Tibial nerve (tissue), 4 donors: Measurements from ENCODE around the gene HMCN2. TPM values are rescaled to one million over a fixed set of nuclear protein-coding genes. Genes with fewer than 3 reads are reported as not detected.

Source experiments
- DNase-seq, 2 donors: peaks; one replicate each; pipeline ENCODE4 v3.0.0-alpha.2; 2019; ENCODE audit warnings: low spot score in 2 of 2
- H3K27ac ChIP-seq, 4 donors: fragments of 200-600 bp; sonication (generic) in 3 of 4; one replicate each; pipeline ENCODE4 v1.5.1; 2017 to 2019; ENCODE audit warnings: mild to moderate bottlenecking in 1 of 4
- H3K27me3 ChIP-seq, 2 donors: fragments of 200-600 bp; sonication (generic) in 1 of 2; one replicate each; pipeline versions ENCODE4 v1.5.1 to v1.6.0; 2017 to 2019
- H3K36me3 ChIP-seq, 3 donors: fragments of 200-600 bp; sonication (generic); one replicate each; pipeline ENCODE4 v1.5.1; 2018 to 2019
- H3K4me1 ChIP-seq, 4 donors: fragments of 200-600 bp; sonication (generic) in 3 of 4; one replicate each; pipeline ENCODE4 v1.5.1; 2017 to 2019
- H3K4me3 ChIP-seq, 4 donors: fragments of 200-600 bp; sonication (generic) in 3 of 4; one replicate each; pipeline ENCODE4 v1.5.1; 2017 to 2019; ENCODE audit warnings: mild to moderate bottlenecking in 1 of 4, moderate library complexity in 1 of 4
- H3K9me3 ChIP-seq, 4 donors: fragments of 200-600 bp; sonication (generic) in 3 of 4; one replicate each; pipeline ENCODE4 v1.5.1; 2017 to 2019
- EP300 ChIP-seq, 2 donors: sonication (generic); formaldehyde crosslinking; IDR thresholded peaks; one replicate each; pipeline ENCODE4 v1.6.1; 2017; ENCODE audit warnings: antibody characterized with exemption in 2 of 2, mild to moderate bottlenecking in 1 of 2
- POLR2A ChIP-seq, 2 donors: fragments of 450-650 bp; IDR thresholded peaks; one replicate each; pipeline ENCODE4 v1.6.1; 2017; ENCODE audit warnings: antibody characterized with exemption in 2 of 2, mild to moderate bottlenecking in 2 of 2, moderate library complexity in 2 of 2
- WGBS, 2 donors: methylation state at CpG; one replicate each; pipeline ENCODE4 v1.1.5; 2018; 5-methylcytosine and 5-hydroxymethylcytosine counted together
- total RNA-seq, 4 donors: library from RNA; depleted of rRNA; stranded (reverse); fragments of >200 nt; gene quantifications; one replicate each; pipeline ENCODE4 v1.1.0, GENCODE V29; 2016
- TF ChIP-seq, protein P1 (sequence below), 5 experiments: fragments of 200-600 bp in 3 of 5; fragments of 450-650 bp in 2 of 5; sonication (generic) in 3 of 5; IDR thresholded peaks; one replicate each; pipeline ENCODE4 v1.5.1; 2016 to 2019; ENCODE audit warnings: antibody characterized with exemption in 5 of 5, mild to moderate bottlenecking in 3 of 5, moderate library complexity in 2 of 5

Gene HMCN2
- total RNA-seq, 4 donors from 2014 or later = 0.90 to 53.7 (median 20.3) TPM

DNA sequence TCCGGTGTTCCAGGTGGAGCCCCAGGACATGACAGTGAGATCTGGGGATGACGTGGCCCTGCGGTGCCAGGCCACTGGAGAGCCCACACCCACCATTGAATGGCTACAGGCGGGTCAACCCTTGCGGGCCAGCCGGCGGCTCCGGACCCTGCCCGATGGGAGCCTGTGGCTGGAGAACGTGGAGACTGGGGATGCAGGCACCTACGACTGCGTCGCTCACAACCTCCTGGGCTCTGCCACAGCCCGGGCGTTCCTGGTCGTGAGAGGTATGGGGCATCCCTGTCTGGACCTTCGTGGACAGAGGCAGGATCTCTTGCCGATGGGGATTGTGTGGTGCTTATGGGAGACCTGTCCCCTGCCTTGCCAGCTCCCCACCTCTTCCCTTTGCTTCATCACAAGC is 153.2 kb downstream of the HMCN2 start:
- Histone ChIP-seq H3K27me3 (no peaks in the 10 kb centered on the region), H3K4me3 (no peak overlapping the region), H3K4me1 (no peaks in the 10 kb centered on the region), H3K36me3 (no peaks in the 10 kb centered on the region), H3K9me3 (no peaks in the 10 kb centered on the region), H3K27ac (no peak overlapping the region)
- no peak for DNase-seq
- 89 to 94% methylated on average over 17 to 18 of the region's 18 CpGs for WGBS, 2 donors
- no peak for TF ChIP-seq EP300 (IDR thresholded peaks at IDR 0.05)
- no peak for TF ChIP-seq POLR2A (IDR thresholded peaks at IDR 0.05)
- TF ChIP-seq, protein P1, sequence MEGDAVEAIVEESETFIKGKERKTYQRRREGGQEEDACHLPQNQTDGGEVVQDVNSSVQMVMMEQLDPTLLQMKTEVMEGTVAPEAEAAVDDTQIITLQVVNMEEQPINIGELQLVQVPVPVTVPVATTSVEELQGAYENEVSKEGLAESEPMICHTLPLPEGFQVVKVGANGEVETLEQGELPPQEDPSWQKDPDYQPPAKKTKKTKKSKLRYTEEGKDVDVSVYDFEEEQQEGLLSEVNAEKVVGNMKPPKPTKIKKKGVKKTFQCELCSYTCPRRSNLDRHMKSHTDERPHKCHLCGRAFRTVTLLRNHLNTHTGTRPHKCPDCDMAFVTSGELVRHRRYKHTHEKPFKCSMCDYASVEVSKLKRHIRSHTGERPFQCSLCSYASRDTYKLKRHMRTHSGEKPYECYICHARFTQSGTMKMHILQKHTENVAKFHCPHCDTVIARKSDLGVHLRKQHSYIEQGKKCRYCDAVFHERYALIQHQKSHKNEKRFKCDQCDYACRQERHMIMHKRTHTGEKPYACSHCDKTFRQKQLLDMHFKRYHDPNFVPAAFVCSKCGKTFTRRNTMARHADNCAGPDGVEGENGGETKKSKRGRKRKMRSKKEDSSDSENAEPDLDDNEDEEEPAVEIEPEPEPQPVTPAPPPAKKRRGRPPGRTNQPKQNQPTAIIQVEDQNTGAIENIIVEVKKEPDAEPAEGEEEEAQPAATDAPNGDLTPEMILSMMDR (IDR thresholded peaks at IDR 0.05) = no peak

DNA sequence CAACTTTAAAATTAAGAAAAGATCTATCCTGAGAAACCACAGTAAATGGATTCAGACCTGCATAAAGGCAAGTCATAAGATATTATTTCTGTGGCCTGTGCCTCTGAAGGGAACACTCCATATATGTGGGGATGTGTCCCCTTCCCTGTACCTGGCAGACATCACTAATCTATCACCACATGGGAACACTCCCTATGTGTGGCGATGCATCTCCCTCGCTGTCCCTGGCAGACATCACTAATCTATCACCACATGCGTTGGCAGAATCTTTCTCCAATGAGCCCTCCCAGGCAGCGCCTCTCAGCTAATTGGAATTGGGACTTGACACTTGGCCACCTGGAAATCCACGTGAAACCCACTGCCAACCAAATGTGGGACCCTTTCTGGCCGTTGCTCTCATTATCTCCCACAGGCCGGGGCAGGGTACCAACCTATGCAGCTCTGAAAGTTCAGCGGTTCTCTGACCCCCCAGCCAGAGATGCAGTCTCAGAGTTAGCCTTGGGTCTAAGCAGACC is 154.0 kb downstream of the HMCN2 start:
- 83 to 93% methylated on average over 8 of the region's 8 CpGs for WGBS, 2 donors
- no peaks in the 10 kb centered on the region for H3K36me3 ChIP-seq

DNA sequence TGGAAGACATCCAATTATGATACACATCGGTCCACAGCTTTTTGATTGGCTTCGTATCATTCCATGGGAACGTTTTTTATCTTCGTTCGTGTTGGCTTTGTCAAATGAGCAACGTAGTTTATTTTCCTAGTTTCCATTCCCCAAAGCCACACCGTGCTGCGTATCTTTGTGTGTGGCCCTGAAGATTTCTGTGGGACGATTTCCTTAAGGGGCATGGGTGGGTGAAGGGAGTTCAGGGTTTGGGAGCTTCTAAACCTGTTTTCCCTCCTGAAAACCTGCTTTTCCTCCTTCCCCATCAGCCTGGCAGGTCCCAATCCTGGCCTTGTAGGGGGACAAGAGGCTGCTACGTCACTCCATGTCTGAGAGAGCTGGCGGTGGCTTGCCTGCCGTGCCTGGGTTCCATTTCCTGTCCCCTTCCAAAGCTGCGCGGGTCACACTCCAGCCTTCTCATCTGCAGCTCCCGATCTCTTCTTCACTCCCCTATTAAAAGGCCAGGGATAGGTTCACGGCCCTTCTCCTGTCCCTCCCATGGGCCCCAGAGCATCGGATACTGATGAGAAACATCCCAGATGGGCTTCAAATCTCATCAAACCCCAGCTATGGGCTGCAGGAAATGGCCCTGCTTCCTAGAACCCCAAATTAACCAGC is 155.7 kb downstream of the HMCN2 start:
- Histone ChIP-seq H3K4me3 (no peak overlapping the region), H3K27me3 (no peaks in the 10 kb centered on the region), H3K9me3 (no peaks in the 10 kb centered on the region), H3K4me1 (no peaks in the 10 kb centered on the region), H3K36me3 (no peaks in the 10 kb centered on the region), H3K27ac (no peak overlapping the region)
- DNase-seq = no peak
- TF ChIP-seq, protein P1 (IDR thresholded peaks at IDR 0.05) = no peak
- TF ChIP-seq EP300 (IDR thresholded peaks at IDR 0.05) (no peak), POLR2A (IDR thresholded peaks at IDR 0.05) (no peak)
- 64 to 66% methylated on average over 17 of the region's 17 CpGs for WGBS, 2 donors

More for the DNA sequence above, 154.0 kb downstream of the HMCN2 start:
- DNase-seq = no peak
- no peak overlapping the region for H3K4me3 ChIP-seq
- no peak overlapping the region for H3K27ac ChIP-seq
- TF ChIP-seq POLR2A (IDR thresholded peaks at IDR 0.05) = no peak
- TF ChIP-seq, protein P1 (IDR thresholded peaks at IDR 0.05) = no peak
- H3K4me1 ChIP-seq = no peaks in the 10 kb centered on the region
- H3K9me3 ChIP-seq = no peaks in the 10 kb centered on the region
- H3K27me3 ChIP-seq = no peaks in the 10 kb centered on the region

DNA sequence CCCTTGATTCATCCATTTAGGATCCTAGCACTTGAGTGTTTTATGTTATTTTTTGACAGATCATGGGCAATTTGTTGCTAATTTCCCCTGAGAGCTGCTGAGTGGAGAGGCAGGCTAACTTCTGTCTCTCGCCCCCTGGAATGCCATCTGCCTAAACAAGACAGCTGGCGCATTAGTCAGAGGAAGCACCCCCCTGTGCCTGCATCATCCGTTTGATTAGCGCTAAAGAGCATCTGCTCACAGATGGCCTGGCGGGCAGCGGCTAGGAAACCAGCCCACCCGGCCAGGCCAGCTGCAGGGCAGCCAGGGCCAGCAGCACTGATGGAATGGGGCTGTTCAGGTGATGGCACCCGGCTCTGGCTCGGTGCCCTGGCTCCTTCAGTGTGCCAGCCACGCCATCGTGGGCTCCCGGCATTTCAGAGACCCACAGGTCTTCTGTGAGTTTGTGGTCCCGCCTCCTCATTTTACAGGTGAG is 156.3 kb downstream of the HMCN2 start:
- H3K36me3 ChIP-seq = no peaks in the 10 kb centered on the region
- peaks cover 0 to 1% (median 0%) of the 10 kb centered on the region in 4 donors for H3K4me1 ChIP-seq
- 52 to 84% methylated on average over 7 to 9 of the region's 13 CpGs for WGBS, 2 donors
- no peak overlapping the region for H3K27ac ChIP-seq
- H3K27me3 ChIP-seq = no peaks in the 10 kb centered on the region
- no peaks in the 10 kb centered on the region for H3K9me3 ChIP-seq
- no peak for DNase-seq
- TF ChIP-seq EP300 (IDR thresholded peaks at IDR 0.05) (no peak), POLR2A (IDR thresholded peaks at IDR 0.05) (no peak)
- TF ChIP-seq, protein P1 (IDR thresholded peaks at IDR 0.05) = no peak
- H3K4me3 ChIP-seq = no peak overlapping the region

DNA sequence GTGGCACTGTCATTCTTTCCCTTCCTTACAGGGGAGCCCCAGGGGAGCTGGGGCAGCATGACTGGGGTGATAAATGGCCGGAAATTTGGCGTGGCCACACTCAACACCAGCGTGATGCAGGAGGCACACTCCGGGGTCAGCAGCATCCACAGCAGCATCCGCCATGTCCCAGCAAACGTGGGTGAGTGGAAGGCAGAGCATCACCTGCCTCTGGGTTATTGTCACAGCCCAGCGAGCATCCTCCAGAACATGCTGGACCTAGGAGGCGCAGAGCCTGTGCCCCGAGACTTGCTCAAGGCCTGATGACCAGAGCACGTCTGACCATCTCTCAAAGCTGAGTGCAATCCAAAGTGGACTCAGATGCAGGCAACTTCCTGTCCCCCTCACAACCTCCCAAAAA is 157.0 kb downstream of the HMCN2 start:
- H3K27me3 ChIP-seq = no peaks in the 10 kb centered on the region
- DNase-seq = no peak
- H3K36me3 ChIP-seq = no peaks in the 10 kb centered on the region
- H3K27ac ChIP-seq = no peak overlapping the region
- H3K4me3 ChIP-seq = no peak overlapping the region
- H3K4me1 ChIP-seq = peaks cover 0 to 6% (median 0%) of the 10 kb centered on the region in 4 donors
- WGBS, 2 donors = 75 to 78% methylated on average over 7 to 10 of the region's 10 CpGs
- no peaks in the 10 kb centered on the region for H3K9me3 ChIP-seq
- TF ChIP-seq, protein P1 (IDR thresholded peaks at IDR 0.05) = no peak
- no peak for TF ChIP-seq EP300 (IDR thresholded peaks at IDR 0.05)
- TF ChIP-seq POLR2A (IDR thresholded peaks at IDR 0.05) = no peak
